DMS153 treated with DMSO at 0.1 percent for 48 hours (cell line): Measurements from ENCODE around the gene TPSB2.
"Not testable (repeated sequence)": the region's sequence is repeated elsewhere in the genome, so short reads cannot be mapped to it uniquely, and the experiment has no call there.

Experiments
- DNase-seq: peaks from one replicate; lab custom pipeline; 2025; ENCODE audit not compliant: unreplicated experiment; lab: John Stamatoyannopoulos, UW

Gene TPSB2

GRCh38 chr16:1243907-1244850, 14.2 kb upstream of the TPSB2 start:
- DNase-seq = not testable (repeated sequence)

GRCh38 chr16:1243363-1243762, 13.4 kb upstream of the TPSB2 start:
- not testable (repeated sequence) for DNase-seq

GRCh38 chr16:1241081-1241480, 11.1 kb upstream of the TPSB2 start:
- DNase-seq = not testable (repeated sequence)

GRCh38 chr16:1240436-1240835, 10.5 kb upstream of the TPSB2 start, which contains the start of gene TPSAB1:
Gene TPSAB1 (plus strand): TSS chr16:1240705. CDS start chr16:1240939, 234 bp downstream.
- DNase-seq = not testable (repeated sequence)

GRCh38 chr16:1239575-1239974, 9.6 kb upstream of the TPSB2 start:
- not testable (repeated sequence) for DNase-seq

GRCh38 chr16:1238909-1239308, 8.9 kb upstream of the TPSB2 start:
- DNase-seq = not testable (repeated sequence)

- DNase-seq = no peak
These were observed 8.0 kb upstream of the TPSB2 start for GRCh38 chr16:1237990-1238389.

GRCh38 chr16:1236659-1237058, 6.7 kb upstream of the TPSB2 start:
- DNase-seq = not testable (repeated sequence)

GRCh38 chr16:1232049-1232748, 2.2 kb upstream of the TPSB2 start:
- DNase-seq = not testable (repeated sequence)

- DNase-seq = not testable (repeated sequence)
These were observed 1.3 kb upstream of the TPSB2 start for GRCh38 chr16:1231301-1231700.

- DNase-seq = not testable (repeated sequence)
These were observed 658 bp upstream of the TPSB2 start for GRCh38 chr16:1230471-1231212.

GRCh38 chr16:1229476-1229875, 508 bp downstream of the TPSB2 start:
- not testable (repeated sequence) for DNase-seq

GRCh38 chr16:1228227-1228626, 1.8 kb downstream of the TPSB2 start:
- not testable (repeated sequence) for DNase-seq

GRCh38 chr16:1226692-1227091, 3.3 kb downstream of the TPSB2 start:
- not testable (repeated sequence) for DNase-seq

- DNase-seq = not testable (repeated sequence)
These were observed 4.2 kb downstream of the TPSB2 start for GRCh38 chr16:1225728-1226311.

GRCh38 chr16:1225051-1225451, 4.9 kb downstream of the TPSB2 start, which contains the start of gene TPSG1:
Gene TPSG1 (minus strand): TSS chr16:1225268. CDS start chr16:1225252, 16 bp downstream.
- DNase-seq = no peak

- no peak for DNase-seq
These were observed 5.4 kb downstream of the TPSB2 start for GRCh38 chr16:1224558-1224957.

- no peak for DNase-seq
These were observed 6.4 kb downstream of the TPSB2 start for GRCh38 chr16:1223355-1224214.

GRCh38 chr16:1222553-1223354, 7.2 kb downstream of the TPSB2 start:
- no peak for DNase-seq
